ENCODE data around the gene GP5. TPM values are rescaled to one million over a fixed set of nuclear protein-coding genes. Genes with fewer than 3 reads are reported as not detected.

The GP5 gene
- total RNA-seq, 2 donors from 2014 or later, result 0.09 to 0.13 TPM

- no peak for DNase-seq
- 87 to 91% methylated on average over 4 to 7 of the region's 7 CpGs for WGBS, 2 experiments (ENCODE audit: insufficient coverage in 1 of 2, insufficient read length in 1 of 2)
- Histone ChIP-seq H3K27me3 (ENCODE audit: control insufficient read depth, insufficient read depth, low read length, poor library complexity, severe bottlenecking) (peaks cover 47% of the 10 kb centered on the region), H3K4me1 (ENCODE audit: control insufficient read depth, insufficient read depth, low read length) (peaks cover 3% of the 10 kb centered on the region), H3K4me3 (ENCODE audit: low read length) (no peak overlapping the region), H3K36me3 (ENCODE audit: control insufficient read depth, insufficient read depth, low read length) (no peaks in the 10 kb centered on the region), H3K9ac (ENCODE audit: extremely low read depth, low read length, poor library complexity, severe bottlenecking) (no peak overlapping the region), H3K27ac (ENCODE audit: low read depth, low read length) (no peak overlapping the region), H3K9me3 (ENCODE audit: control insufficient read depth, low read length) (peaks cover 9% of the 10 kb centered on the region)
- Mint-ChIP-seq H3K9me3 (peaks cover 9% of the 10 kb centered on the region), H3K27me3 (ENCODE audit: insufficient read depth) (peaks cover 29% of the 10 kb centered on the region), H3K4me1 (peaks cover 7% of the 10 kb centered on the region), H3K36me3 (ENCODE audit: low read depth) (no peaks in the 10 kb centered on the region), H3K27ac (no peak overlapping the region), H3K4me3 (no peak overlapping the region)
- TF ChIP-seq CTCF (conservative IDR thresholded peaks at IDR 0.05), result no peak
Measured at GRCh38 chr3:194392576-194392975, 6.5 kb downstream of the GP5 start.

GRCh38 chr3:194390835-194391234, 8.2 kb downstream of the GP5 start:
- Mint-ChIP-seq H3K27me3 (ENCODE audit: insufficient read depth) (peaks cover 20% of the 10 kb centered on the region), H3K27ac (no peak overlapping the region), H3K4me3 (no peak overlapping the region), H3K9me3 (peaks cover 9% of the 10 kb centered on the region), H3K4me1 (peaks cover 12% of the 10 kb centered on the region), H3K36me3 (ENCODE audit: low read depth) (no peaks in the 10 kb centered on the region)
- H3K27ac ChIP-seq (ENCODE audit: low read depth, low read length), result no peak overlapping the region
- H3K9ac ChIP-seq (ENCODE audit: extremely low read depth, low read length, poor library complexity, severe bottlenecking), result no peak overlapping the region
- H3K27me3 ChIP-seq (ENCODE audit: control insufficient read depth, insufficient read depth, low read length, poor library complexity, severe bottlenecking), result peaks cover 35% of the 10 kb centered on the region
- H3K36me3 ChIP-seq (ENCODE audit: control insufficient read depth, insufficient read depth, low read length), result no peaks in the 10 kb centered on the region
- no peak overlapping the region for H3K4me3 ChIP-seq (ENCODE audit: low read length)
- no peak for TF ChIP-seq CTCF (conservative IDR thresholded peaks at IDR 0.05)
- H3K4me1 ChIP-seq (ENCODE audit: control insufficient read depth, insufficient read depth, low read length), result peaks cover 3% of the 10 kb centered on the region
- peaks cover 9% of the 10 kb centered on the region for H3K9me3 ChIP-seq (ENCODE audit: control insufficient read depth, low read length)
- DNase-seq, result no peak

DNA sequence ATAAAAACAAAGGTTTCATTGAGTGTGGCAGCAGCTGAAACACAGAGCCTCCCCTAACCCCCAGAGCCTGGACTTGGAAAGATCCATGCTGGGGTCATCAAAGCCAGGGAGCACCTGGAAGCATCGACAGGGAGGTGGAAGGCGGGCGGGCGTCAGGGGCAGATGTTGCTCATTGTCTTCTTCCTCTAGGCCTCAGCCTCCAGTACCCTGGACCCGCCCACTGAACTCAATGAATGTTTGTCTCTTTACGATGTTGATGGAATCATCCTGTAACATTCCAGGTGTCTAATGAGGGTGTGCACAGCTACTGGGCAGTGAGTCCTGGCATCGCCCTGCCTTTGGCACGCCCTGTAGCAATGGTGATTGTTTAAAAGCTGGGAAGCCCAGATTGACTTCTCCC, 9.8 kb downstream of the GP5 start:
- 94 to 95% methylated on average over 2 to 8 of the region's 8 CpGs for WGBS, 2 experiments (ENCODE audit: insufficient coverage in 1 of 2, insufficient read length in 1 of 2)
- H3K9ac ChIP-seq (ENCODE audit: extremely low read depth, low read length, poor library complexity, severe bottlenecking), result no peak overlapping the region
- no peak for DNase-seq

More for the DNA sequence above, 9.8 kb downstream of the GP5 start:
- no peak for TF ChIP-seq CTCF (conservative IDR thresholded peaks at IDR 0.05)
- H3K9me3 Mint-ChIP-seq, result peaks cover 9% of the 10 kb centered on the region
- Histone ChIP-seq H3K27ac (ENCODE audit: low read depth, low read length) (no peak overlapping the region), H3K27me3 (ENCODE audit: control insufficient read depth, insufficient read depth, low read length, poor library complexity, severe bottlenecking) (peaks cover 33% of the 10 kb centered on the region), H3K9me3 (ENCODE audit: control insufficient read depth, low read length) (peaks cover 9% of the 10 kb centered on the region), H3K4me3 (ENCODE audit: low read length) (no peak overlapping the region), H3K4me1 (ENCODE audit: control insufficient read depth, insufficient read depth, low read length) (peaks cover 6% of the 10 kb centered on the region), H3K36me3 (ENCODE audit: control insufficient read depth, insufficient read depth, low read length) (no peaks in the 10 kb centered on the region)
- H3K27me3 Mint-ChIP-seq (ENCODE audit: insufficient read depth), result peaks cover 24% of the 10 kb centered on the region
- H3K4me3 Mint-ChIP-seq, result no peak overlapping the region
- peaks cover 12% of the 10 kb centered on the region for H3K4me1 Mint-ChIP-seq
- no peak overlapping the region for H3K27ac Mint-ChIP-seq
- no peaks in the 10 kb centered on the region for H3K36me3 Mint-ChIP-seq (ENCODE audit: low read depth)
